A549 (cell line): ENCODE results near the gene GOLGA6D. TPM values are rescaled to one million over a fixed set of nuclear protein-coding genes. Genes with fewer than 3 reads are reported as not detected.
"Not testable (repeated sequence)": the region's sequence is repeated elsewhere in the genome, so short reads cannot be mapped to it uniquely, and the experiment has no call there.

Experiments
- ATAC-seq, 2 experiments: fragments of 200-7000 bp in 1 of 2; fragments of >200 bp in 1 of 2; cut with Nextera tagmentation in 1 of 2; cut with Tn5 transposase in 1 of 2; 3 replicates each; pipeline versions ENCODE4 v1.8.0 to v1.9.1; 2018 to 2020; ENCODE audit warnings: mild to moderate bottlenecking in 1 of 2, moderate library complexity in 1 of 2
- CTCF ChIA-PET: fragments of 300-600 bp; sonication (Branson Sonifier 250); formaldehyde crosslinking; extraction: SDS; loops from one replicate; lab custom pipeline; 2021; ENCODE audit warnings: antibody characterized with exemption, inconsistent platforms; lab: Yijun Ruan, JAX
- POLR2A ChIA-PET: fragments of 350-600 bp; formaldehyde crosslinking; extraction: SDS; loops from one replicate; lab custom pipeline; 2021; ENCODE audit warnings: antibody characterized with exemption, inconsistent platforms; lab: Yijun Ruan, JAX
- DNase-seq, 2 experiments: peaks; one replicate each; pipeline versions ENCODE4 v3.0.0 to v3.0.0-alpha.2; 2011 to 2016; ENCODE audit warnings: low read depth in 1 of 2, low spot score in 1 of 2
- FAIRE-seq: peaks from 2 replicates; lab custom pipeline; 2011; peaks lifted over from hg19 to GRCh38; lab: Jason Lieb, UNC
- H3K27ac ChIP-seq, 2 experiments: fragments of >200 bp; sonication (Bioruptor Twin); formaldehyde crosslinking; 3 replicates each; pipeline ENCODE4 v1.5.1; 2016 to 2017
- H3K4me1 ChIP-seq: fragments of >200 bp; sonication (Bioruptor Twin); formaldehyde crosslinking; 3 replicates; pipeline ENCODE4 v1.6.1; 2016
- H3K4me2 ChIP-seq: fragments of >200 bp; sonication (Bioruptor Twin); formaldehyde crosslinking; 3 replicates; pipeline ENCODE4 v1.6.1; 2016
- H3K4me3 ChIP-seq: fragments of >200 bp; sonication (Bioruptor Twin); formaldehyde crosslinking; 3 replicates; pipeline ENCODE4 v1.5.1; 2016
- H3K9me3 ChIP-seq: fragments of >200 bp; sonication (Bioruptor Twin); formaldehyde crosslinking; 3 replicates; pipeline ENCODE4 v1.6.1; 2016
- BCL3 ChIP-seq: fragments of >200 bp; sonication (Bioruptor Twin); formaldehyde crosslinking; IDR thresholded peaks from 3 replicates; pipeline ENCODE4 v1.6.1; 2016
- BHLHE40 ChIP-seq: IDR thresholded peaks from 2 replicates; pipeline ENCODE4 v1.6.1; 2012; ENCODE audit warnings: low read depth, low read length, inconsistent platforms
- EP300 ChIP-seq, 2 experiments: fragments of >200 bp; sonication (Bioruptor Twin); formaldehyde crosslinking; IDR thresholded peaks; 2 replicates in 1 of 2; 3 replicates in 1 of 2; pipeline ENCODE4 v1.6.1; 2016 to 2017
- FOSB ChIP-seq: fragments of 250-450 bp; sonication (Bioruptor Pico); IDR thresholded peaks from 2 replicates; pipeline ENCODE4 v1.5.0; 2020; ENCODE audit warnings: mild to moderate bottlenecking, moderate library complexity
- HDAC2 ChIP-seq: fragments of 200-600 bp; sonication (generic); IDR thresholded peaks from 2 replicates; pipeline ENCODE4 v1.6.1; 2016
- HOXA7 ChIP-seq: fragments of 250-450 bp; sonication (Bioruptor Pico); IDR thresholded peaks from 2 replicates; pipeline ENCODE4 v1.5.0; 2020; ENCODE audit warnings: mild to moderate bottlenecking, moderate library complexity
- HOXB5 ChIP-seq: fragments of 250-450 bp; sonication (Bioruptor Pico); IDR thresholded peaks from 2 replicates; pipeline ENCODE4 v1.5.0; 2020; ENCODE audit warnings: mild to moderate bottlenecking, moderate library complexity
- JUN ChIP-seq, 2 experiments: fragments of >200 bp; sonication (Bioruptor Twin); formaldehyde crosslinking; IDR thresholded peaks; 2 replicates in 1 of 2; 3 replicates in 1 of 2; pipeline ENCODE4 v1.6.1; 2016 to 2017
- KDM1A ChIP-seq: fragments of 200-600 bp; sonication (generic); IDR thresholded peaks from 2 replicates; pipeline ENCODE4 v1.6.1; 2016; ENCODE audit warnings: low read depth, mild to moderate bottlenecking
- KDM5A ChIP-seq: fragments of 200-600 bp; sonication (generic); IDR thresholded peaks from 2 replicates; pipeline ENCODE4 v1.6.1; 2016; ENCODE audit warnings: antibody characterized with exemption, mild to moderate bottlenecking
- MAFK ChIP-seq: fragments of 450-650 bp; IDR thresholded peaks from 2 replicates; pipeline ENCODE4 v1.6.1; 2014; ENCODE audit not compliant: partially characterized antibody
- MAX ChIP-seq: IDR thresholded peaks from 2 replicates; pipeline ENCODE4 v1.6.1; 2012
- NFE2L2 ChIP-seq: fragments of 150-350 bp; conservative IDR thresholded peaks from 2 replicates; pipeline ENCODE4 v1.6.1; 2014; ENCODE audit warnings: low read length
- PBX3 ChIP-seq: IDR thresholded peaks from 2 replicates; pipeline ENCODE4 v1.6.1; 2012
- PHF8 ChIP-seq: fragments of 200-600 bp; sonication (generic); IDR thresholded peaks from 2 replicates; pipeline ENCODE4 v1.6.1; 2016; ENCODE audit warnings: low read depth, mild to moderate bottlenecking, antibody characterized with exemption, moderate library complexity, borderline replicate concordance
- RAD21 ChIP-seq, 2 experiments: fragments of >200 bp in 1 of 2; sonication (Bioruptor Twin) in 1 of 2; formaldehyde crosslinking in 1 of 2; IDR thresholded peaks in 1 of 2; conservative IDR thresholded peaks in 1 of 2; 2 replicates in 1 of 2; 3 replicates in 1 of 2; pipeline ENCODE4 v1.6.1; 2012 to 2018; ENCODE audit warnings: inconsistent platforms in 1 of 2
- SMC3 ChIP-seq: fragments of >200 bp; sonication (Bioruptor Twin); formaldehyde crosslinking; IDR thresholded peaks from 3 replicates; pipeline ENCODE4 v1.6.1; 2018; ENCODE audit warnings: inconsistent platforms
- TP53 ChIP-seq: fragments of 250-450 bp; sonication (Bioruptor Pico); IDR thresholded peaks from 2 replicates; pipeline ENCODE4 v1.5.0; 2021; ENCODE audit warnings: mild to moderate bottlenecking, moderate library complexity
- USF2 ChIP-seq: fragments of 450-650 bp; IDR thresholded peaks from 2 replicates; pipeline ENCODE4 v1.6.1; 2014; ENCODE audit warnings: antibody characterized with exemption
- ZSCAN20 ChIP-seq: fragments of 250-450 bp; sonication (Bioruptor Pico); IDR thresholded peaks from 2 replicates; pipeline ENCODE4 v1.8.0; 2022; ENCODE audit warnings: mild to moderate bottlenecking, moderate library complexity
- WGBS: methylation state at CpG from one replicate; pipeline ENCODE4 v1.1.6; 2017; ENCODE audit errors: missing lambda C conversion rate; 5-methylcytosine and 5-hydroxymethylcytosine counted together
- polyA plus RNA-seq, 4 experiments: library from polyadenylated mRNA; depleted of rRNA in 3 of 4; stranded (reverse); fragments of >200 nt; fragmentation: RNase III in 1 of 4; extraction: RNeasy Plus Mini Kit Qiagen cat#74134 plus additional on column Dnase treatment in 1 of 4; gene quantifications; 2 replicates in 3 of 4; 3 replicates in 1 of 4; pipeline ENCODE4 v1.2.3, GENCODE V29; 2011 to 2017
- TF ChIP-seq, protein P1 (sequence below): fragments of >200 bp; sonication (Bioruptor Twin); formaldehyde crosslinking; IDR thresholded peaks from 3 replicates; pipeline ENCODE4 v1.5.1; 2016
- TF ChIP-seq, protein P2 (sequence below): fragments of 250-450 bp; sonication (Bioruptor Pico); IDR thresholded peaks from 2 replicates; pipeline ENCODE4 v1.5.0; 2021; ENCODE audit warnings: mild to moderate bottlenecking, moderate library complexity, borderline replicate concordance

GOLGA6D gene
- polyA plus RNA-seq, 2 of the 4 experiments (the other 2 are of a cell fraction) = 0.03 to 0.05 TPM

DNA sequence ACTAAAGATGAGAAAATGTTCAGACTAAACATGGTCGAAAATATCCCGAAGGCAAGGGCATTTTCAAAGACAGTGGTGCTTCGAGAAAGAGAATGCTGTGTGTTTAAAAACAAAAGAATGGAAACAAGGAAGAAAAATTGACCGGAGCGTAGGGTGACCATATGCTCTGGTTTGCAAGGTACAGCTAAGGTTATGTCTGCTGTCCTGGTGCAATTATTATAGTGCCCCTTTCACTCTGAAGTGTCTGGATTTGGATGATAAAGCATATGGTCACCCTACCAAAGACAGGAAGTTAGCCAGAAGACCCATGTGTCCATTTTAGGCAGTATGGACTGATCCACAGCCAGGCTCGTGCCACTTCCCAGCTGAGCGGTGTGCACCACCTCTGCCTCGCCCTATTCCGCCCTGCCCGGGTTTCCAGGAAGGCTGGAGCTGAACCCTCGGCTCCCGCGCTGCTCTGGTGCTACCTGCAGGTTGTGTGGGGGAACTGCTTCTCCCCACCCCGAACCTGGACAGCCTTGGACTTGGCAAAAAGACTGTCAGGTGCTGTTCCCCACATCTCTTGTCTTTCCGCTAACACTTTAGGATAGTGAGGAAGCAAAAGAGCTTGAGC lies 25.2 kb downstream of the GOLGA6D start:
- Histone ChIP-seq H3K27ac (peak overlapping the region in 1 of 2 experiments; percentile 42; a peak in 1 of 6 replicates), H3K4me3 (no peak overlapping the region), H3K9me3 (no peaks in the 10 kb centered on the region)
- ChIA-PET POLR2A (interaction anchor here (1.0 to 1.2 kb wide), 3 partner anchors 106 to 351 kb away, joined by 4 to 5 read pairs (median 4); partner anchors contain the start of genes C15orf39, PPCDC and RPP25), CTCF (interaction anchor here (0.5 to 4.1 kb wide), 46 partner anchors 8 to 1711 kb away, joined by 3 to 52 read pairs (median 4); partner anchors contain the start of genes C15orf39, RPP25 and ULK3)
- peak; percentile 46 for FAIRE-seq
- 24% methylated on average over 15 of the region's 15 CpGs for WGBS
- DNase-seq = peak; percentile 77 to 92
- TF ChIP-seq RAD21 (conservative IDR thresholded peaks at IDR 0.05 in 1 of 2, IDR thresholded peaks at IDR 0.05 in 1 of 2) (peak; percentile 93 to 96), MAX (peak; percentile 60), PBX3 (0 out of 2 replicates have a peak, but pooled peaks have one; percentile 15), HOXB5 (CRISPR knock-in tag) (no peak), SMC3 (peak; percentile 79), FOSB (CRISPR knock-in tag) (no peak)
- TF ChIP-seq, protein P1, sequence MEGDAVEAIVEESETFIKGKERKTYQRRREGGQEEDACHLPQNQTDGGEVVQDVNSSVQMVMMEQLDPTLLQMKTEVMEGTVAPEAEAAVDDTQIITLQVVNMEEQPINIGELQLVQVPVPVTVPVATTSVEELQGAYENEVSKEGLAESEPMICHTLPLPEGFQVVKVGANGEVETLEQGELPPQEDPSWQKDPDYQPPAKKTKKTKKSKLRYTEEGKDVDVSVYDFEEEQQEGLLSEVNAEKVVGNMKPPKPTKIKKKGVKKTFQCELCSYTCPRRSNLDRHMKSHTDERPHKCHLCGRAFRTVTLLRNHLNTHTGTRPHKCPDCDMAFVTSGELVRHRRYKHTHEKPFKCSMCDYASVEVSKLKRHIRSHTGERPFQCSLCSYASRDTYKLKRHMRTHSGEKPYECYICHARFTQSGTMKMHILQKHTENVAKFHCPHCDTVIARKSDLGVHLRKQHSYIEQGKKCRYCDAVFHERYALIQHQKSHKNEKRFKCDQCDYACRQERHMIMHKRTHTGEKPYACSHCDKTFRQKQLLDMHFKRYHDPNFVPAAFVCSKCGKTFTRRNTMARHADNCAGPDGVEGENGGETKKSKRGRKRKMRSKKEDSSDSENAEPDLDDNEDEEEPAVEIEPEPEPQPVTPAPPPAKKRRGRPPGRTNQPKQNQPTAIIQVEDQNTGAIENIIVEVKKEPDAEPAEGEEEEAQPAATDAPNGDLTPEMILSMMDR = peak; percentile 76
- TF ChIP-seq, all 56 proteins: peak for 5
- Histone ChIP-seq H3K4me2 (peak overlapping the region; percentile 72), H3K4me1 (peaks cover 6% of the 10 kb centered on the region; the same call in 2 of the 3 replicates)
- ATAC-seq = peak; percentile 99 to 100

- CTCF ChIA-PET = interaction anchor here (1.0 to 3.0 kb wide), 3 partner anchors 10 to 280 kb away, joined by 4 to 27 read pairs (median 4); no protein-coding TSS in a partner anchor
Observed at GRCh38 chr15:75309711-75310110, 27.1 kb downstream of the GOLGA6D start.

GRCh38 chr15:75312548-75312947 lies 29.9 kb downstream of the GOLGA6D start:
- H3K4me3 ChIP-seq, DNase-seq, ATAC-seq, FAIRE-seq, H3K9me3 ChIP-seq, POLR2A ChIA-PET, H3K4me1 ChIP-seq, H3K27ac ChIP-seq, H3K4me2 ChIP-seq: not testable (repeated sequence)
- WGBS = 92% methylated on average over 1 of the region's 1 CpG
- CTCF ChIA-PET = interaction anchor here (0.7 to 2.2 kb wide), 4 partner anchors 18 to 542 kb away, joined by 3 to 5 read pairs (median 4); no protein-coding TSS in a partner anchor

More at GRCh38 chr15:75309711-75310110, 27.1 kb downstream of the GOLGA6D start:
- no peak overlapping the region for H3K4me2 ChIP-seq
- H3K9me3 ChIP-seq = no peaks in the 10 kb centered on the region
- TF ChIP-seq JUN (IDR thresholded peaks at IDR 0.05) = no peak
- no peak for TF ChIP-seq ZSCAN20 (CRISPR knock-in tag)
- TF ChIP-seq BHLHE40 = no peak
- TF ChIP-seq SMC3 = no peak
- no peak for TF ChIP-seq PHF8
- no peak for TF ChIP-seq USF2
- TF ChIP-seq, protein P2, sequence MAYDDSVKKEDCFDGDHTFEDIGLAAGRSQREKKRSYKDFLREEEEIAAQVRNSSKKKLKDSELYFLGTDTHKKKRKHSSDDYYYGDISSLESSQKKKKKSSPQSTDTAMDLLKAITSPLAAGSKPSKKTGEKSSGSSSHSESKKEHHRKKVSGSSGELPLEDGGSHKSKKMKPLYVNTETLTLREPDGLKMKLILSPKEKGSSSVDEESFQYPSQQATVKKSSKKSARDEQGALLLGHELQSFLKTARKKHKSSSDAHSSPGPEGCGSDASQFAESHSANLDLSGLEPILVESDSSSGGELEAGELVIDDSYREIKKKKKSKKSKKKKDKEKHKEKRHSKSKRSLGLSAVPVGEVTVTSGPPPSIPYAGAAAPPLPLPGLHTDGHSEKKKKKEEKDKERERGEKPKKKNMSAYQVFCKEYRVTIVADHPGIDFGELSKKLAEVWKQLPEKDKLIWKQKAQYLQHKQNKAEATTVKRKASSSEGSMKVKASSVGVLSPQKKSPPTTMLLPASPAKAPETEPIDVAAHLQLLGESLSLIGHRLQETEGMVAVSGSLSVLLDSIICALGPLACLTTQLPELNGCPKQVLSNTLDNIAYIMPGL = no peak
- no peak for TF ChIP-seq HOXB5 (CRISPR knock-in tag)
- no peak for TF ChIP-seq NFE2L2
- TF ChIP-seq KDM1A = no peak
- no peak for TF ChIP-seq MAFK
- no peak for TF ChIP-seq BCL3
- TF ChIP-seq HDAC2 = no peak
- TF ChIP-seq KDM5A = no peak
- no peak for TF ChIP-seq TP53 (CRISPR knock-in tag)
- no peak for TF ChIP-seq HOXA7
- no peak for TF ChIP-seq EP300 (IDR thresholded peaks at IDR 0.05)
- FAIRE-seq (no peak), DNase-seq (no peak), ATAC-seq (no peak)
- POLR2A ChIA-PET = no interaction called here
- H3K4me3 ChIP-seq = no peak overlapping the region
- H3K27ac ChIP-seq = no peak overlapping the region
- H3K4me1 ChIP-seq = peaks cover 6% of the 10 kb centered on the region; the same call in 2 of the 3 replicates
